Glutamatergic neuron (in vitro differentiated cells): ENCODE results near the gene FAM114A1. TPM values are rescaled to one million over a fixed set of nuclear protein-coding genes. Genes with fewer than 3 reads are reported as not detected.
A peak's percentile ranks its signal among the peaks of the same experiment; 100 is the strongest.

ENCODE experiments used
- DNase-seq: peaks from one replicate; pipeline ENCODE4 v3.0.0; 2022
- H3K27ac Mint-ChIP-seq: one replicate; pipeline ENCODE4 v1.8.0; 2020; ENCODE audit warnings: mild to moderate bottlenecking, mixed read lengths, inconsistent platforms; ENCODE audit not compliant: unreplicated experiment
- H3K27me3 Mint-ChIP-seq: one replicate; pipeline ENCODE4 v1.8.0; 2020; ENCODE audit warnings: mild to moderate bottlenecking, moderate library complexity, mixed read lengths, inconsistent platforms; ENCODE audit not compliant: unreplicated experiment
- H3K36me3 Mint-ChIP-seq: one replicate; pipeline ENCODE4 v1.8.0; 2020; ENCODE audit warnings: mild to moderate bottlenecking, mixed read lengths, inconsistent platforms; ENCODE audit not compliant: unreplicated experiment
- H3K4me1 Mint-ChIP-seq: one replicate; pipeline ENCODE4 v1.8.0; 2020; ENCODE audit warnings: mild to moderate bottlenecking, low read depth, mixed read lengths, inconsistent platforms; ENCODE audit not compliant: unreplicated experiment
- H3K4me3 Mint-ChIP-seq: one replicate; pipeline ENCODE4 v1.8.0; 2020; ENCODE audit warnings: mild to moderate bottlenecking, mixed read lengths, inconsistent platforms; ENCODE audit not compliant: unreplicated experiment
- H3K9me3 Mint-ChIP-seq: one replicate; pipeline ENCODE4 v1.8.0; 2020; ENCODE audit warnings: mild to moderate bottlenecking, moderate library complexity, mixed read lengths, inconsistent platforms; ENCODE audit not compliant: unreplicated experiment
- total RNA-seq: library from RNA; stranded (reverse); fragmentation: NEBNext Ultra II Directional; extraction: Animal tissue kit (Norgen Biotek cat#: 25700); gene quantifications from one replicate; pipeline ENCODE4 v1.2.1, GENCODE V29; 2021; ENCODE audit not compliant: unreplicated experiment
- TF ChIP-seq, protein P1 (sequence below): fragments of 200-600 bp; sonication (generic); IDR thresholded peaks from one replicate; pipeline ENCODE4 v1.5.0; 2021; ENCODE audit not compliant: partially characterized antibody, unreplicated experiment

FAM114A1 gene
- total RNA-seq, 1 donor from 2014 or later: 1.0 TPM

DNA sequence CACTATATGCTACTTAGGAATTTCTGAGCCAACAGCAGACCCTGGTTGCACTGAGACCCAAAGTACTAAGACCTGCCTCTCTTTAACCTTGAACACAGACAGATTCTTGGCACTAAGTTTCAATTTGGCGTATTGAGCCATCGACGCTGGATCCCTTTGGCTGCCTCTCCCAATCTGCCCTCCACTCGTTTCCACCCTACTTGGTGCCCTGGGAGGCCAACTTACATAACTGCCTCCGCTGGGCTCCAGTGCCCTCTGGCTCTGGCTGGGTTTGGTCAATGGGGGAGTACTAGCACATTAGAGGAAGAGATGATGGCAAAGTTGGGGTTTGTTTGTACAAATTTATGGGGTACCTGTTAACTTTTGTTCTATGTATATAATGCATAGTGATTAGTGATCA, 101.1 kb downstream of the FAM114A1 start:
- Mint-ChIP-seq H3K27ac (no peak overlapping the region), H3K27me3 (no peaks in the 10 kb centered on the region), H3K9me3 (no peaks in the 10 kb centered on the region), H3K36me3 (no peaks in the 10 kb centered on the region), H3K4me1 (no peaks in the 10 kb centered on the region), H3K4me3 (no peak overlapping the region)
- TF ChIP-seq, protein P1, sequence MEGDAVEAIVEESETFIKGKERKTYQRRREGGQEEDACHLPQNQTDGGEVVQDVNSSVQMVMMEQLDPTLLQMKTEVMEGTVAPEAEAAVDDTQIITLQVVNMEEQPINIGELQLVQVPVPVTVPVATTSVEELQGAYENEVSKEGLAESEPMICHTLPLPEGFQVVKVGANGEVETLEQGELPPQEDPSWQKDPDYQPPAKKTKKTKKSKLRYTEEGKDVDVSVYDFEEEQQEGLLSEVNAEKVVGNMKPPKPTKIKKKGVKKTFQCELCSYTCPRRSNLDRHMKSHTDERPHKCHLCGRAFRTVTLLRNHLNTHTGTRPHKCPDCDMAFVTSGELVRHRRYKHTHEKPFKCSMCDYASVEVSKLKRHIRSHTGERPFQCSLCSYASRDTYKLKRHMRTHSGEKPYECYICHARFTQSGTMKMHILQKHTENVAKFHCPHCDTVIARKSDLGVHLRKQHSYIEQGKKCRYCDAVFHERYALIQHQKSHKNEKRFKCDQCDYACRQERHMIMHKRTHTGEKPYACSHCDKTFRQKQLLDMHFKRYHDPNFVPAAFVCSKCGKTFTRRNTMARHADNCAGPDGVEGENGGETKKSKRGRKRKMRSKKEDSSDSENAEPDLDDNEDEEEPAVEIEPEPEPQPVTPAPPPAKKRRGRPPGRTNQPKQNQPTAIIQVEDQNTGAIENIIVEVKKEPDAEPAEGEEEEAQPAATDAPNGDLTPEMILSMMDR: no peak
- no peak for DNase-seq

DNA sequence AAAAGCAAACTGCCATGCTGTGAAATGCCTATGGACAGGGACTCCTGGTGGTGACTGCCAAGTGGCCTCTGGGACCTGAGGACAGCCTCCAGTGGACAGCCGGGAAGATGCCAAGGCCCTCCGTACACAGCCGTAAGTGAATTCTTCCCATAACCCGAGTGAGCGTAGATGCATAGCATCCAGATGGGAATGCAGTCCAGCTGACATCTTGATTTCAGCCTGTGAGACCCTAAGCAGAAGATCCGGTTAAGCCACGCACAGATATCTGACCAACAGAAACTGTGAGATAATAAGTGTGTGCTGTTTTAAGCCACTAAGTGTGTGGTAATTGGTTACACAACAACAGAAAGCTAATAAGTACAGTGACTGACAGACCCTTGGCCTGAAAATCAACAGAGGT, 108.7 kb downstream of the FAM114A1 start:
- Mint-ChIP-seq H3K27ac (peak overlapping the region; percentile 43), H3K4me3 (no peak overlapping the region), H3K4me1 (no peaks in the 10 kb centered on the region), H3K9me3 (peaks cover 2% of the 10 kb centered on the region), H3K27me3 (no peaks in the 10 kb centered on the region), H3K36me3 (no peaks in the 10 kb centered on the region)
- TF ChIP-seq, protein P1: no peak
- no peak for DNase-seq

DNA sequence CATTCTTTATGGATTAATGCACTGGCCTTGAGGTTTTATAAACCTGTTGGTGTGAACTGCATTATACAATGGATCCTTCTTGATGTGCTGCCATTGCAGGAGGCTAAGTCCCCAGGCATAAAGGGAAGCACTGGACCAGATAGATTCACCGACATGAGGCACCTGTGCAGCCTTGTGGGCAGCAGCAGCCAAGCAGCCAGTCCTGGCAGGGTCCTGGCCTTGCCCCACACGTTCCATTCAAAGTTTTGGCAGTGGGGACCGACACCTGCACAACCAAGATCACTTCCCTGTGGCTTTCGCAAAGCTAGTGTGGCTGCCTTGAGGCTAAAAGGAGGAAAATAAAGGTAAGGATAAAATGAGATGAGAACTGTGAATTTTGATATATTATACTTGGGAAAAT, 111.5 kb downstream of the FAM114A1 start:
- DNase-seq: no peak
- no peaks in the 10 kb centered on the region for H3K27me3 Mint-ChIP-seq
- no peak overlapping the region for H3K4me3 Mint-ChIP-seq
- no peaks in the 10 kb centered on the region for H3K36me3 Mint-ChIP-seq
- H3K27ac Mint-ChIP-seq: no peak overlapping the region
- peaks cover 3% of the 10 kb centered on the region for H3K4me1 Mint-ChIP-seq
- H3K9me3 Mint-ChIP-seq: peaks cover 2% of the 10 kb centered on the region
- TF ChIP-seq, protein P1: no peak

DNA sequence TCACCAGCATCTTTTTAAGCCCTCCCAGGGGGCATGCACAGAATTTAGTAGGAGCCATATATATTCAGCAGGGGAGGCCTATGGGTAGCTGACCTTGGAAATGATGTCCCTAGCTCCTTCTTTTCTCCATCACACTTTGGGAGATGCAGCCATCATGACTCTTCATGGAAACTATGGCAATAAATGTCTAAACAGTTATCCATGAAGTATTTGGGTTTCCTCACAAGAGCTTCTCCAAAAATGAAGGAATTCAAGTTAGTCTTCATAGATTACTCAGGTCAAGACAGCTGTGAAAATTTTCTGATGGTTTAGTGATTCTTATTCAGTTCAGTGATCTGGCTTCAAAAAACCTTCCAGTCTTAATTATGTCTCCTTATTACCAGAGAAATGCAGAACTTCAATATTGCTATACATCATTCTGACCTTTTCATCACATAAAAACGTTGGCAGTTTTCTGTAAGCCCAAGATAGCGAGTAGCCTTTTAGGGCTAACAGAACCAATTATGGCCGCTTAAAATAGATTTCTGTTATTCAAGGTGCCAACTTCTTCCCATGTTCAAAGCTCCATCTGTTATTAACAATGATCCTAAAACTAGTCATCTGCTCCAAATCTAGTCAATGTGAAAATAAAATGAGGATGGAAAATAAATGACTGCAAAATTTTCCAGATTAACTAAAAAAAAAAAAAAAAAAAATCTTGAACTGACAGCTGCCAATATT, 112.1 kb downstream of the FAM114A1 start:
- TF ChIP-seq, protein P1: no peak
- H3K27ac Mint-ChIP-seq: no peak overlapping the region
- H3K27me3 Mint-ChIP-seq: no peaks in the 10 kb centered on the region
- no peaks in the 10 kb centered on the region for H3K36me3 Mint-ChIP-seq
- peaks cover 2% of the 10 kb centered on the region for H3K9me3 Mint-ChIP-seq
- H3K4me3 Mint-ChIP-seq: no peak overlapping the region
- H3K4me1 Mint-ChIP-seq: peaks cover 7% of the 10 kb centered on the region
- no peak for DNase-seq

DNA sequence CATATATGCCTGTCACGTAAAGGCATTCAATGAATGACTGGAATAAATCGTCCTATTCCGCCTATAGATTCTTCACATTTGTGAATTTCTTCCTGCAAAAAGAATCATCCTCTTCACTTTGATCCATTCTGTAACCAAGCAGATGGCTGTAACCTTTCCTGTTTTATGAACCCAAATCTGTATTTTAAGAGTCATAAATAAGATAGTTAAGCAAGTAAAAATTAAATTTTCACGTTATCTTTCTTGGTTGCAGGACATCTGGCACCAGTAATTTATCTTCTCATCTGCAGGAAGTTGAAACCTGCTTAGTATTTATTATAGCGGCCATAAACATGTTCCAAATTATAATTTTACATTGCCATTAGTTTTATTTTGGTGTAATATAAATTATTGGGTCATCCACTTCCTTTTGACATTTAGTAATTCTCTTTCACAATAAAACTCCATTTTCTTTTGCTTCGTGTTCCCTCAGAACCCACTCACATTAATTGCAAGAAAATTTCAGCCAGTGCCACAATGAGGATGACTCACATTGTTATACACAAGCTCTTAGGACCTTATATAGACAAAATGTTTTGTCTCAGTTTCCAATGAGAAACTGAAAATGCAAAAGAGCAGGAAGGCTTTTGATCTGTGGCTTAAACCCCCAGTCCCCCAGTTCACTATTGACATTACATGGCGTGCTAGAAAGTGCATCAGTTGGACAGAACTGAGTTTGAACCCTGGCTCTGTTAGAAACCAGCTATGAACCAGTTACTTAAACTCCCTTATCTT, 113.5 kb downstream of the FAM114A1 start:
- DNase-seq: no peak
- H3K4me1 Mint-ChIP-seq: peaks cover 9% of the 10 kb centered on the region
- H3K4me3 Mint-ChIP-seq: no peak overlapping the region
- no peaks in the 10 kb centered on the region for H3K36me3 Mint-ChIP-seq
- TF ChIP-seq, protein P1: no peak
- H3K27ac Mint-ChIP-seq: no peak overlapping the region
- peaks cover 2% of the 10 kb centered on the region for H3K9me3 Mint-ChIP-seq
- H3K27me3 Mint-ChIP-seq: no peaks in the 10 kb centered on the region
